Transverse colon (tissue), 4 donors: ENCODE results near the gene PEX14. TPM values are rescaled to one million over a fixed set of nuclear protein-coding genes. Genes with fewer than 3 reads are reported as not detected.

ENCODE experiments used
- DNase-seq: peaks from one replicate; pipeline ENCODE4 v3.0.0-alpha.2; 2019
- H3K27ac ChIP-seq, 4 donors: fragments of 200-600 bp; sonication (generic); 2 replicates each; pipeline ENCODE4 v1.5.1; 2016 to 2018; ENCODE audit warnings: inconsistent platforms in 4 of 4
- H3K27me3 ChIP-seq: fragments of 200-600 bp; sonication (generic); 2 replicates; pipeline ENCODE4 v1.5.1; 2017; ENCODE audit warnings: inconsistent platforms
- H3K36me3 ChIP-seq, 4 donors: fragments of 200-600 bp; sonication (generic); 2 replicates each; pipeline ENCODE4 v1.5.1; 2017 to 2019; ENCODE audit warnings: inconsistent platforms in 4 of 4
- H3K4me1 ChIP-seq, 4 donors: fragments of 200-600 bp; sonication (generic); 2 replicates each; pipeline ENCODE4 v1.5.1; 2017 to 2020; ENCODE audit warnings: inconsistent platforms in 4 of 4
- H3K4me3 ChIP-seq, 4 donors: fragments of 200-600 bp; sonication (generic); 1 replicate in 1 of 4; 2 replicates in 3 of 4; pipeline versions ENCODE4 v1.5.1 to v1.6.1; 2017 to 2019; ENCODE audit warnings: inconsistent platforms in 4 of 4
- H3K9me3 ChIP-seq, 2 donors: fragments of 200-600 bp; sonication (generic); 2 replicates each; pipeline ENCODE4 v1.5.1; 2017 to 2019; ENCODE audit warnings: inconsistent platforms in 2 of 2
- CTCF ChIP-seq, 5 experiments: fragments of 200-600 bp in 3 of 5; fragments of 450-650 bp in 2 of 5; sonication (generic) in 3 of 5; IDR thresholded peaks; 1 replicate in 2 of 5; 2 replicates in 3 of 5; pipeline ENCODE4 v1.5.1; 2016 to 2017; ENCODE audit warnings: antibody characterized with exemption in 5 of 5, inconsistent platforms in 3 of 5, mild to moderate bottlenecking in 2 of 5, moderate library complexity in 1 of 5
- EP300 ChIP-seq: sonication (generic); formaldehyde crosslinking; IDR thresholded peaks from one replicate; pipeline ENCODE4 v1.6.1; 2017; ENCODE audit warnings: antibody characterized with exemption, low read depth
- POLR2A ChIP-seq: fragments of 450-650 bp; IDR thresholded peaks from one replicate; pipeline ENCODE4 v1.6.1; 2016; ENCODE audit warnings: antibody characterized with exemption, mild to moderate bottlenecking, moderate library complexity
- POLR2AphosphoS5 ChIP-seq, 3 donors: sonication (generic); formaldehyde crosslinking; IDR thresholded peaks; one replicate each; pipeline ENCODE4 v1.6.1; 2016; ENCODE audit warnings: antibody characterized with exemption in 3 of 3
- WGBS, 2 donors: methylation state at CpG; one replicate each; pipeline ENCODE4 v1.1.5; 2018; ENCODE audit warnings: low coverage in 1 of 2; 5-methylcytosine and 5-hydroxymethylcytosine counted together
- in situ Hi-C, 4 donors: fragments of 200-750 bp; cut with MboI; loops; one replicate each; pipeline versions ENCODE4 v1.15.0 to v1.15.1; 2017; ENCODE audit warnings: low sequenced_read_pairs in 3 of 4, low pct_ligation_motif_present in 1 of 4, low pct_unique_long_range_greater_than_20kb in 1 of 4
- intact Hi-C: fragments of 100-400 bp; cut with DNase I; formaldehyde crosslinking; loops from one replicate; pipeline ENCODE4 v1.15.1; 2023; ENCODE audit warnings: low total_unique reads
- total RNA-seq, 4 donors: library from RNA; depleted of rRNA; stranded (reverse); fragments of >200 nt; gene quantifications; one replicate each; pipeline ENCODE4 v1.1.0, GENCODE V29; 2016

Gene PEX14
- total RNA-seq, 4 donors from 2014 or later = 2.4 to 16.5 (median 12.6) TPM

- Histone ChIP-seq H3K9me3 (no peaks in the 10 kb centered on the region), H3K27ac (no peak overlapping the region), H3K4me3 (no peak overlapping the region), H3K4me1 (no peaks in the 10 kb centered on the region), H3K36me3 (no peaks in the 10 kb centered on the region), H3K27me3 (no peaks in the 10 kb centered on the region)
- in situ Hi-C loops = no loop called here
- intact Hi-C loops = no loop called here
- TF ChIP-seq CTCF (IDR thresholded peaks at IDR 0.05) (no peak), POLR2A (no peak), POLR2AphosphoS5 (IDR thresholded peaks at IDR 0.05) (no peak), EP300 (no peak)
- no peak for DNase-seq
- WGBS, 2 donors = 71% methylated on average over 1 of the region's 1 CpG; no CpG with 5 or more reads in 1 of the 2 donors
These were observed 72.1 kb downstream of the PEX14 start for GRCh38 chr1:10546896-10547295.

GRCh38 chr1:10549904-10550664 lies 75.3 kb downstream of the PEX14 start:
- Histone ChIP-seq H3K27ac (no peak overlapping the region), H3K4me1 (no peaks in the 10 kb centered on the region), H3K27me3 (no peaks in the 10 kb centered on the region), H3K9me3 (no peaks in the 10 kb centered on the region), H3K36me3 (no peaks in the 10 kb centered on the region), H3K4me3 (no peak overlapping the region)
- no peak for DNase-seq
- in situ Hi-C loops = no loop called here
- no peak for TF ChIP-seq POLR2AphosphoS5 (IDR thresholded peaks at IDR 0.05)
- TF ChIP-seq CTCF (IDR thresholded peaks at IDR 0.05) = no peak
- TF ChIP-seq POLR2A = no peak
- TF ChIP-seq EP300 = no peak
- WGBS, 2 donors = 79% methylated on average over 2 of the region's 2 CpGs; no CpG with 5 or more reads in 1 of the 2 donors
- intact Hi-C loops = no loop called here

DNA sequence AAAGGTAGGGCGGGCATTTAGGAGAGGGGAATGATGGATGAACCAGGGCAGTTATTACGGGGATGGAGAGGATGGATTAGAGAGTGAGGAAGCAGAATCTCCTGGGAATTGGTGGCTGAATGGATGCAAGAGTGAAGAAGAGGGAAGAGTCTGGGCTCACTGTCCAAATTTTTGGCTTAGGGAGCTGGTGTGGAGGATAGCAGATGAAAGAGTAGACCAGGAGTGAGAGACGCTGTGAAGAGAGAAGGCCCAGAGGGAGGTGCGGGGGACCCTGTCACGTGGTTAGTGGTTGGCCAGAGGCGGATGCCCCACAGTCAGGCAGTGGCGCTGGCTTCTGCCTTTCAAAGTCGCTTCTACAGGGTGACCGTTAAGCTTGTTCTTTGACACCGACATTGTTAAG lies 78.4 kb downstream of the PEX14 start:
- no peaks in the 10 kb centered on the region for H3K4me1 ChIP-seq
- no peak overlapping the region for H3K27ac ChIP-seq
- intact Hi-C loops = no loop called here
- H3K4me3 ChIP-seq = no peak overlapping the region
- TF ChIP-seq POLR2A = no peak
- no peak for TF ChIP-seq POLR2AphosphoS5 (IDR thresholded peaks at IDR 0.05)
- TF ChIP-seq CTCF (IDR thresholded peaks at IDR 0.05) = no peak
- no peak for TF ChIP-seq EP300
- WGBS, 2 donors = 90 to 91% methylated on average over 6 to 10 of the region's 10 CpGs
- no peaks in the 10 kb centered on the region for H3K9me3 ChIP-seq
- DNase-seq = no peak
- in situ Hi-C loops = no loop called here
- no peaks in the 10 kb centered on the region for H3K36me3 ChIP-seq
- H3K27me3 ChIP-seq = no peaks in the 10 kb centered on the region

DNA sequence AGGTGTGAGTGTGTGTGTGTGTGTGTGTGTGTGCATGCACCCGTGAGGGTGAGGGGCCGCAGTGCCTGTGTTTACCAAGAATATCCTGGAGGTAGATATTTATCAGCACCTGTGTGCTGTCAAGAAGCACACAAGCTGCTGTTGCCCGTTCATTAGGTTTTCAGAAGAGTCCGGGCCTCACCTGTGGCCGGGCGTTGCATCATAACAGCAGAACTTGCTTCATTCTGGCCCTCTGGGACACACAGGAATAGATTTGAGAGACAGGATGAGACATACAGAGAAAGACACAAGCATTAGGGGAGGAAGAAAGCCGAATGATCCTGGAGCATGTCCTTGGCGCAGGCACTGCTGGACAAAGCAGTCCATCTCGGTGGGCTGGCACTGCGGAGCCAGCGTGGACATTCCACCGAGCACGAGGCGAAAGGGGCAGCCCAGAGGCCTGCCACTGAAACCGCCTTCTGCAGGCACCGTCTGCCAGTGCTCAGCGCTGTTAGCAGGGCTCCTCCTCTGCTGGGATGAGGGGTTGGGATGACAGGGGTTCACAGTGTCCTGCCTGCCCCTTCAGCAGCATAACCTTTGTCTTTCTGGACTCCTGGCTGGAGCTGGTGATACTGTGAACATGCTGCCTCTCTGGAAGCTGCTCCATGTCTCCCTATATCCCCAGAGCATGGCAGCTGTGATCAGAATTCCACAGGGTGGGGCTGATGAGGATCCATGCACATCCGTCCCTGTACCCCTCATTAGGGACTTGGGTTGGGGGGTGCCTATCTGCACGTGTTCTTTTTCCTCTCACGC lies 81.1 kb downstream of the PEX14 start:
- H3K4me3 ChIP-seq = no peak overlapping the region
- H3K36me3 ChIP-seq = no peaks in the 10 kb centered on the region
- no peak for DNase-seq
- TF ChIP-seq POLR2A = no peak
- no peak for TF ChIP-seq CTCF (IDR thresholded peaks at IDR 0.05)
- TF ChIP-seq POLR2AphosphoS5 (IDR thresholded peaks at IDR 0.05) = no peak
- TF ChIP-seq EP300 = no peak
- WGBS, 2 donors = 74 to 82% methylated on average over 14 to 20 of the region's 20 CpGs
- H3K9me3 ChIP-seq = no peaks in the 10 kb centered on the region
- in situ Hi-C loops = no loop called here
- H3K4me1 ChIP-seq = no peaks in the 10 kb centered on the region
- intact Hi-C loops = no loop called here
- H3K27ac ChIP-seq = no peak overlapping the region
- H3K27me3 ChIP-seq = no peaks in the 10 kb centered on the region
